ENCODE results near the gene RANGAP1.

RANGAP1 gene

GRCh38 chr22:41243361-41243760 is 42.6 kb downstream of the RANGAP1 start:
- 0 out of 2 replicates have a peak, but pooled peaks cover 5% of the 10 kb centered on the region for H3K36me3 ChIP-seq (ENCODE audit: insufficient read depth, low read length)
- H3K4me3 ChIP-seq (ENCODE audit: low read depth, low read length): no peak overlapping the region
- no peak overlapping the region for H3K27ac ChIP-seq (ENCODE audit: low read depth, low read length)
- H3K4me1 ChIP-seq (ENCODE audit: control insufficient read depth, insufficient read depth, low read length, unreplicated experiment): no peaks in the 10 kb centered on the region
- H2AFZ ChIP-seq (ENCODE audit: low read length, unreplicated experiment): no peak overlapping the region
- H3K79me2 ChIP-seq (ENCODE audit: control insufficient read depth, insufficient read depth, low read length, unreplicated experiment): no peaks in the 10 kb centered on the region
- no peaks in the 10 kb centered on the region for H3K27me3 ChIP-seq (ENCODE audit: insufficient read depth, low read length)

DNA sequence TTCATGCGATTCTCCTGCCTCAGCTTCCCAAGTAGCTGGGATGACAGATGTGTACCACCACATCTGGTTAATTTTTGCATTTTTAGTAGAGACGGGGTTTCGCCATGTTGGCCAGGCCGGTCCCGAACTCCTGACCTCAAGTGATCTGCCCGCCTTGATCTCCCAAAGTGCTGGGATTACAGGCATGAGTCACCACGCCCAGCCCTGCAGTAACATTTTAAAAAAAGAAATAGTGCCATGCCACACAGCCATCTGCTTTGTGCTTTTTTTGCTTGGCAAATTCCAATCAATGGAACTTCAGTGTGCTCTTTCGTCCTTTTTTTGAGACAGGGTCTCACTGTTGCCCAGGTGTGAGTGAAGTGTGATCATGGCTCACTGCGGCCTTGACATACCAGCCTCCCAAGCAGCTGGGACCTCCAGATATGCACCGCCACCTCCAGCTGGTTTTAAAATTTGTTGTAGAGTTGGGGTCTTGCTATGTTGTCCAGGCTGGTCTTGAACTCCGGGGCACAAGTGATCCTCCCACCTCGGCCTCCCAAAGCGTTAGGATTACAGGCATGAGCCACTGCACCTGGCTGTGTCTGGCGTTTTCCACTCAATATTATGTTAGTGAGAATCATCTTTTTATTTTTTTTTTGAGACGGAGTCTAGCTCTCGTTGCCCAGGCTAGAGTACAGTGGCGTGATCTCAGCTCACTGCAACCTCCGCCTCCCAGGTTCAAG is 43.4 kb downstream of the RANGAP1 start:
- no peaks in the 10 kb centered on the region for H3K79me2 ChIP-seq (ENCODE audit: control insufficient read depth, insufficient read depth, low read length, unreplicated experiment)
- H3K4me1 ChIP-seq (ENCODE audit: control insufficient read depth, insufficient read depth, low read length, unreplicated experiment): no peaks in the 10 kb centered on the region
- H3K4me3 ChIP-seq (ENCODE audit: low read depth, low read length): no peak overlapping the region
- no peak overlapping the region for H3K27ac ChIP-seq (ENCODE audit: low read depth, low read length)
- H2AFZ ChIP-seq (ENCODE audit: low read length, unreplicated experiment): no peak overlapping the region
- H3K36me3 ChIP-seq (ENCODE audit: insufficient read depth, low read length): 0 out of 2 replicates have a peak, but pooled peaks cover 5% of the 10 kb centered on the region
- H3K27me3 ChIP-seq (ENCODE audit: insufficient read depth, low read length): no peaks in the 10 kb centered on the region

GRCh38 chr22:41241133-41241676 is 44.8 kb downstream of the RANGAP1 start:
- no peak overlapping the region for H3K27ac ChIP-seq (ENCODE audit: low read depth, low read length)
- no peak overlapping the region for H2AFZ ChIP-seq (ENCODE audit: low read length, unreplicated experiment)
- no peak overlapping the region for H3K4me3 ChIP-seq (ENCODE audit: low read depth, low read length)
- no peaks in the 10 kb centered on the region for H3K27me3 ChIP-seq (ENCODE audit: insufficient read depth, low read length)
- H3K4me1 ChIP-seq (ENCODE audit: control insufficient read depth, insufficient read depth, low read length, unreplicated experiment): no peaks in the 10 kb centered on the region
- no peaks in the 10 kb centered on the region for H3K36me3 ChIP-seq (ENCODE audit: insufficient read depth, low read length)
- no peaks in the 10 kb centered on the region for H3K79me2 ChIP-seq (ENCODE audit: control insufficient read depth, insufficient read depth, low read length, unreplicated experiment)

GRCh38 chr22:41240377-41241132 is 45.4 kb downstream of the RANGAP1 start, which contains the start of gene CHADL:
TSS of gene CHADL (minus strand) at chr22:41240931. CDS start at chr22:41240881, 50 bp downstream.
- Histone ChIP-seq H3K79me2 (ENCODE audit: control insufficient read depth, insufficient read depth, low read length, unreplicated experiment) (no peaks in the 10 kb centered on the region), H3K27me3 (ENCODE audit: insufficient read depth, low read length) (no peaks in the 10 kb centered on the region), H3K36me3 (ENCODE audit: insufficient read depth, low read length) (no peaks in the 10 kb centered on the region), H2AFZ (ENCODE audit: low read length, unreplicated experiment) (no peak within 1 kb of the TSS), H3K27ac (ENCODE audit: low read depth, low read length) (no peak within 1 kb of the TSS), H3K4me1 (ENCODE audit: control insufficient read depth, insufficient read depth, low read length, unreplicated experiment) (no peaks in the 10 kb centered on the region), H3K4me3 (ENCODE audit: low read depth, low read length) (no peak within 1 kb of the TSS)

GRCh38 chr22:41239443-41240128 is 46.4 kb downstream of the RANGAP1 start:
- H3K36me3 ChIP-seq (ENCODE audit: insufficient read depth, low read length): no peaks in the 10 kb centered on the region
- no peaks in the 10 kb centered on the region for H3K4me1 ChIP-seq (ENCODE audit: control insufficient read depth, insufficient read depth, low read length, unreplicated experiment)
- H2AFZ ChIP-seq (ENCODE audit: low read length, unreplicated experiment): no peak overlapping the region
- no peaks in the 10 kb centered on the region for H3K79me2 ChIP-seq (ENCODE audit: control insufficient read depth, insufficient read depth, low read length, unreplicated experiment)
- no peaks in the 10 kb centered on the region for H3K27me3 ChIP-seq (ENCODE audit: insufficient read depth, low read length)
- H3K4me3 ChIP-seq (ENCODE audit: low read depth, low read length): no peak overlapping the region
- H3K27ac ChIP-seq (ENCODE audit: low read depth, low read length): no peak overlapping the region

DNA sequence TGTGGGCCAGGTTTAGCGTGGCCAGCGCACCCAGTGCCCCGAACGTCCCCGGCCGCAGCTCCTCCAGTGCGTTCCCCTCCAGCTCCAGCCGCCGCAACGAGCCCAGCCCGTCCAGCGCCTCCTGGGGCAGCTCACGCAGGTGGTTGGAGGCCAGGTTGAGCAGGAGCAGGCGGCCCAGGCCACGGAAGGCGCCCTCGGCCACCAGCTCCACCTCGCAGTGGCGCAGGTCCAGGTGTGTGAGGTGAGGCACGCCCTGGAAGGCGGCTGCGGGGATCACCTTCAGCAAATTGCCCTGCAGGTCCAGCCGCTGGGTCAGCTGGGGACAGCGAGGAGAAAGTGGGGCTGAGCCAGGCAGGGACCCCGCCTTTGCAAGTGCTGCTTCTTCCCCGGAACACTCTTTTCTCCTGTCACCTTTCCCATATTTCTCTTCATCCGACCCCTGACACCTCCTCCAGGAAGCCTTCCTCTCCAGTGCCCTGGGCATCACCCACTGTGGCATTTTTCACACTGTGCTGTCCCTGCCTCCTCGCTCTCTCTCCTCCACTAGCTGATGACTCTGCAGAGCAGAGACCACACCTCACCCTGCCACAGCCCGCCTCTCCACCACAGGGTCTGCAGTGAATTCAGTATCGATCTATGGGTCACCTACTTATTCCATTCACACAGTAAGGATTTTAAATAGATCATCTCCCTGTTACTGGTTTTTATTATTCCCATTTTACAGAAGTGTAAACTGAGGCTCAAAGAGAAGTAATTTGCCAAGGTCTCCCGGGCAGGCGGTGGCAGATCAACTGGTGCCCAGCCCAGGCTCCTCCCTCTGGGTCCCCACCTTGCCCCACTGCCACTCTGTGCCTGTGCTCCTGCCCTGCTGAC is 47.2 kb downstream of the RANGAP1 start:
- H3K79me2 ChIP-seq (ENCODE audit: control insufficient read depth, insufficient read depth, low read length, unreplicated experiment): no peaks in the 10 kb centered on the region
- H3K27me3 ChIP-seq (ENCODE audit: insufficient read depth, low read length): no peaks in the 10 kb centered on the region
- no peak overlapping the region for H3K27ac ChIP-seq (ENCODE audit: low read depth, low read length)
- H3K4me3 ChIP-seq (ENCODE audit: low read depth, low read length): no peak overlapping the region
- H3K36me3 ChIP-seq (ENCODE audit: insufficient read depth, low read length): no peaks in the 10 kb centered on the region
- H2AFZ ChIP-seq (ENCODE audit: low read length, unreplicated experiment): no peak overlapping the region
- H3K4me1 ChIP-seq (ENCODE audit: control insufficient read depth, insufficient read depth, low read length, unreplicated experiment): no peaks in the 10 kb centered on the region

DNA sequence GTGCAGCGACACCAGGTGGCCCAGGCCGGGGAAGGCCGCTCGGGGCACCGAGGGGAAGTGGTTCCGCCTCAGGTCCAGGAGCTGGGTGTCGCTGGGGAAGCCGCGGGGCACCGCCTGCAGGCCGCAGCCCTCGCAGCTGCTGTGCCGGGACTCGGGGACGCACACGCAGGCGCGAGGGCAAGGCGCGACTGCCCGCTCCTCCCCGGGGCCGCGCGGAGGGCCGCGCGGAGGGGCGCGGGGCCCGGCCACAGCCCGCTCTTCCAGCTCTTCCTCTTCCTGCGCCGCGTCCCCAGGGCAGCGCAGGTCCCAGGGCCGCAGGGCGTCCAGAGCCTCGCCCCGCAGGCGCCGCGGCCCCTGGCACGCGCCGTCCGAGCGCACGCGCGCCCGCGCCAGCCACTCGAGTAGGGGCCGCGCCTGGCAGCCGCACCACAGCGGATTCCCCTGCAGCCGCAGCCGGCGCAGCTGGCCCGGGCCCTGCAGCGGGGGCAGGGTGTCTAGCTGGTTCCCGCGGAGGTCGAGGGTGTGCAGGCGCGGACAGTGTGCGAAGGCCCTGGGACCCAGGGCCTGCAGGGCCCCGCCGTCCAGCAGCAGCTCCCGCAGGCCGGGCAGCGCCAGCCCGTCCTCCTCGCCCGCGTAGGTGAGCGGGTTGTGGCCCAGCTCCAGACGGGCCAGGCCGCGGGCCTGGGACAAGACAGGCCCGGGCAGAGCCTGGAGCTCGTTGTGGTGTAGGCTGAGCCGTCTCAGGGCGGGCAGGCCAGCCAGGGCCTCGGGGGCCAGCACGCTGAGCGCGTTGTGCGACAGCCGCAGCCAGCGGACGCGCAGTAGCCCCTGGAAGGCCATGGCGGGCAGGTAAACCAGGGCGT is 48.0 kb downstream of the RANGAP1 start:
- Histone ChIP-seq H3K4me3 (ENCODE audit: low read depth, low read length) (peak overlapping the region; percentile 53), H2AFZ (ENCODE audit: low read length, unreplicated experiment) (no peak overlapping the region), H3K27ac (ENCODE audit: low read depth, low read length) (no peak overlapping the region), H3K79me2 (ENCODE audit: control insufficient read depth, insufficient read depth, low read length, unreplicated experiment) (no peaks in the 10 kb centered on the region), H3K4me1 (ENCODE audit: control insufficient read depth, insufficient read depth, low read length, unreplicated experiment) (no peaks in the 10 kb centered on the region), H3K27me3 (ENCODE audit: insufficient read depth, low read length) (no peaks in the 10 kb centered on the region), H3K36me3 (ENCODE audit: insufficient read depth, low read length) (no peaks in the 10 kb centered on the region)

DNA sequence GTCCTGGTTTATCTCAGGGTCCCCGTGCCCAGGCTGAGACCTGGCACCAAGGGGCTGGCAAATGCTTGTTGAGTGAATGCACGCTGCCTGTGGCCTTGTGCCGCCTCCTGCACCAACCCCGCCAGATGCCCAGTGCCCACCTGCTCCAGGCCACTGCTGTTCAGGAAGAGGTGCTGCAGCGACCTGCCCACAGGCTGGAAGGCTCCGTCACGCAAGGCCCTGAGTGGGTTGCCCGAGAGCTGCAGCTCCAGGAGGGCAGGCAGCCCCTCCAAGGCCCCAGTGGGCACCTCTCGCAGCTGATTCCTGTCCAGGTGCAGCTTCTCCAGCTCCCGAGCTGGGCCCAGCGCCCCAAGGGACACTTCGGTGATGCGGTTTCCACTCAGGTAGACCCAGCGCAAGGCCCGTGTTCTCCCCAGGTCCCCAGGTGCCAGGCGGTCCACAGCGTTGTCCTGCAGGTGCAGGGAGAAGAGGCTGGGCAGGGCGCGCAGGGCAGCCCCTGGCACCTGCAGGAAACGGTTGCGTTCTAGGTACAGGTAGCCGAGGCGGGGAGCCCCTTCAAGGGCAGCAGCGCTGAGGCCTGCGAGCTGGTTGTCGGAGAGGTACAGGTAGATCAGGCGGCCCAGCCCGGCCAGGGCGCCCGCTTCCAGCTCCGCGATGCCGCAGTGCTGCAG is 48.8 kb downstream of the RANGAP1 start:
- no peak overlapping the region for H3K27ac ChIP-seq (ENCODE audit: low read depth, low read length)
- no peaks in the 10 kb centered on the region for H3K4me1 ChIP-seq (ENCODE audit: control insufficient read depth, insufficient read depth, low read length, unreplicated experiment)
- no peak overlapping the region for H2AFZ ChIP-seq (ENCODE audit: low read length, unreplicated experiment)
- H3K4me3 ChIP-seq (ENCODE audit: low read depth, low read length): peak overlapping the region; percentile 53
- no peaks in the 10 kb centered on the region for H3K27me3 ChIP-seq (ENCODE audit: insufficient read depth, low read length)
- no peaks in the 10 kb centered on the region for H3K79me2 ChIP-seq (ENCODE audit: control insufficient read depth, insufficient read depth, low read length, unreplicated experiment)
- no peaks in the 10 kb centered on the region for H3K36me3 ChIP-seq (ENCODE audit: insufficient read depth, low read length)

Measured in ACC112 (cell line).